Activated naive CD4-positive, alpha-beta T cell treated with anti-CD3 and anti-CD28 coated beads, Interleukin-2, amount 50 U/mL, for 24 hours (primary cell): ENCODE measurements around the gene UXT.
A peak's percentile ranks its signal among the peaks of the same experiment; 100 is the strongest.

ENCODE experiments used
- H3K27ac Mint-ChIP-seq: one replicate; pipeline ENCODE4 v1.8.0; 2021; ENCODE audit warnings: mild to moderate bottlenecking, mixed read lengths
- H3K27me3 Mint-ChIP-seq: one replicate; pipeline ENCODE4 v1.8.0; 2021; ENCODE audit warnings: mixed read lengths
- H3K36me3 Mint-ChIP-seq: one replicate; pipeline ENCODE4 v1.8.0; 2021; ENCODE audit warnings: mixed read lengths
- H3K4me1 Mint-ChIP-seq: one replicate; pipeline ENCODE4 v1.8.0; 2021; ENCODE audit warnings: mixed read lengths
- H3K4me3 Mint-ChIP-seq: one replicate; pipeline ENCODE4 v1.8.0; 2021; ENCODE audit warnings: mild to moderate bottlenecking, mixed read lengths
- H3K9me3 Mint-ChIP-seq: one replicate; pipeline ENCODE4 v1.8.0; 2021; ENCODE audit warnings: mixed read lengths

UXT gene

DNA sequence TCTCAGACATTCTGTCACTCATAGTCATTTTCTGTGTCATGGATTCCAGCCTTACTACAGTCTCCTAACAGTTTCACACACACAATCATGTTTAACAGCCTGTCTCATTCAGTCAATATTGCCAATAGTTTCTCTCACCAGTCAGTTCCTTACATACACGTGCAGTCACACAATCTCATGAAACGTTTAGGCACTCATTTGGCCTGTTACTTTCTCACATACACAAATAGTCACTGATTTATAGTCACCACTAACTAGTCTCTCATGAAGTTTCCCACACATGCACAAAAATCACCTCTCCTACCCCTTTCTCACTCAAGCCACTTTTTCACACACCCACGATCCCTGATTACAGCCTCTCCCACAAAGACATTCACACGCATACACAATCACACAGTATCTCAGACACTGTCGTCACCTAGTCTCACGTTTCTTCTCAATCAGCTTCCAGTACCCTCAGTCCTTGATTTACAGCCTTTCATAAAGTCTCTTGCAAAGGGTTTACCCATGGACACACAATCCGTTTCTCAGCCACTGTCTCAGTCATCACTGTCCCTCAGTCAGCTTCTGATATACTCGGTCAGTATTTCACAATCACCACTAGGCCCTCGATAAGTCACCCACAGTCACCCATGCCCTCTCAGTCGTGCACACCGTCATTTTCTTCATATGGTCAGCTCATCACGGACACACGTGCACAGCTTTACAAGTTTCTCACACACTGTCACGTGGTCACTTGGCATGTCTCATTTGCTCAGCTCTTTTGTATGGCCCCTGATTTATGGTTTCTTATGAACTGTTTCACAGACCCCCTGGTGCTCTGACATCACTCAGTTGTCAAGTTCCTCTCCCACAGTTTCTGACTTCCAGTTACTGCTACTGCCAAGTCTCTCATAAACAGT, 25.0 kb downstream of the UXT start:
- Mint-ChIP-seq H3K27ac (no peak overlapping the region), H3K4me1 (peaks cover 33% of the 10 kb centered on the region), H3K27me3 (no peaks in the 10 kb centered on the region), H3K9me3 (no peaks in the 10 kb centered on the region), H3K4me3 (no peak overlapping the region), H3K36me3 (peaks cover 5% of the 10 kb centered on the region)

DNA sequence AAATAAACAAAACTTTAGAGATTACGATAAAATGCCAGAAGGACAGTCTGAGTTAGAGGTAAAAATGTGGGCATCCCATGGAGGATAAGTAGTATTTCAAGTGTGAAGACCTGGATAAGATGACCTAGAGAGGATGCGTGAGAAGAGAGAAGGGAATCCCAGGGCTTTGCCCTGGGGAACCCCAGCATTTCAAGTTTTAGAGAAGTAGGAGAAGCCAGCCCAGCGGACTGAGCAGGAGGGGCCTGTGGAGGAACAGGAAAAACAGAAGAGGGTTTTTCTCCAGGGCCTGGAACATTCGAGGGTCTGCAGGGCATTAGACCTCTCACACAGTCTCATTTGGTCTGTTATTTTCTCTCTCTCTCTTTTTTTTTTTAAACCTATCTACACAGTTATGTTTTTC, 26.3 kb downstream of the UXT start:
- Mint-ChIP-seq H3K27ac (no peak overlapping the region), H3K36me3 (no peaks in the 10 kb centered on the region), H3K27me3 (no peaks in the 10 kb centered on the region), H3K4me3 (no peak overlapping the region), H3K9me3 (no peaks in the 10 kb centered on the region), H3K4me1 (peaks cover 28% of the 10 kb centered on the region)

- Mint-ChIP-seq H3K9me3 (no peaks in the 10 kb centered on the region), H3K27ac (no peak overlapping the region), H3K4me3 (no peak overlapping the region), H3K27me3 (no peaks in the 10 kb centered on the region), H3K4me1 (peaks cover 23% of the 10 kb centered on the region), H3K36me3 (no peaks in the 10 kb centered on the region)
These were observed 27.3 kb downstream of the UXT start for GRCh38 chrX:47631676-47632075.

DNA sequence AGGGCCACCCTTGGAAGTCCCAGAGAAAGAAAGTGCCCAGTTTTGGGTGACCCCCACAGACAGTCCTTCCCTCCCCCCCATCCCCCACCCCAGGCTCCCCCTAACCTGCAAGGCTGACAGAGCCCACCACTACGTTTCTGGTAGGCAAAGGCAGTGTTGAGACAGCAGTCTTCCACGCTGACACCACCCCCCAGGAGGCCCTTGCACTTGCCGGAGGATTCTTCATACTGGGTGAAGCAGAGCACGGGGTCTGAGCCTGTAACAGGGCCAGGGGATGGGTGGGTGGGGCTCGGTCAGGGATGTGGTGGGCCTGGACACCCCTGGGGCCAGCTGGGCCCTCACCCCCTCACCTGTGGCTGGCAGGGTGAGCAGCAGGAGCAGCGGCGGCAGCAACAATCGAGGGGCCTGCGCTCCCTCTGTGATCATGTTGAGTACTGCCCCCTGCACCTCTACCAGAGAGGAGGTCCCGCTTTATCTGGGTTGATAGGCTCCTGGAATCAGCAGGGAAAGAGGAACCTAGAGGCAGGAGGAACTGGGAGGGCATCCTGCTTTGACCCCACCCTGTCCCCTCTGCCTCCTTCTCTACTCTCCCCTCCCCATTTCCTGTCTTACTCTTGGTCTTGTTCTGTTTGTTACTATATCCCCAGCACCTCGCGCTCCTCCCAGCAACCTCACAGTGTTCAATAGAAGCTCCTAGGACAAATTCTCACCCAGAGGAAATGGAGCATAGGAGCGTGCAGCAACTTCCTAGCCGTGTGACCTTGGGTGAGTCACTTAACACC, 29.4 kb downstream of the UXT start, which contains the start of gene CFP:
CFP (minus strand) TSS at position 512 of the 782 bp plus-strand sequence; CDS start at position 426, 86 bp downstream.
- Mint-ChIP-seq H3K4me1 (peaks cover 27% of the 10 kb centered on the region), H3K4me3 (peak within 1 kb of the TSS; percentile 82), H3K36me3 (no peaks in the 10 kb centered on the region), H3K9me3 (no peaks in the 10 kb centered on the region), H3K27ac (peak within 1 kb of the TSS; percentile 92), H3K27me3 (no peaks in the 10 kb centered on the region)

DNA sequence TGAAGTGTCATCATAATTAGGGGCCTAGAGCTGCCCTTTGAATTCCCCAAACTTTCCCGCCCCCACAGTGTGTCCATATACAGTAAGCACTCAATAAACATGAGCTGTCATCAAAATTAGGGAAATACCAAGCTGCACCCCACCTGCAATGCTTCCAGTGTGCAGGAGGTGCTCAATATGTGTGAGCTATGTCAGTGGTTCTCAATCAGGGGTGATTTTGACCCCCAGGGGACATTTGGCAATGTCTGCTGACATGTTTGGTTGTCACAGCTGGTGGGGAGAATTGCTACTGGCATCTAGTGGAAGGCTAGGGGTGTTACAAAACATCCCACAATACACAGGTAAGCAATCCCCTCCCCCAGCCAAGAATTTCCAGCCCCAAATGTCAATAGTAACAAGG, 30.0 kb downstream of the UXT start:
- Mint-ChIP-seq H3K36me3 (no peaks in the 10 kb centered on the region), H3K9me3 (no peaks in the 10 kb centered on the region), H3K4me1 (peaks cover 30% of the 10 kb centered on the region), H3K27ac (peak overlapping the region; percentile 92), H3K27me3 (no peaks in the 10 kb centered on the region), H3K4me3 (peak overlapping the region; percentile 79)

DNA sequence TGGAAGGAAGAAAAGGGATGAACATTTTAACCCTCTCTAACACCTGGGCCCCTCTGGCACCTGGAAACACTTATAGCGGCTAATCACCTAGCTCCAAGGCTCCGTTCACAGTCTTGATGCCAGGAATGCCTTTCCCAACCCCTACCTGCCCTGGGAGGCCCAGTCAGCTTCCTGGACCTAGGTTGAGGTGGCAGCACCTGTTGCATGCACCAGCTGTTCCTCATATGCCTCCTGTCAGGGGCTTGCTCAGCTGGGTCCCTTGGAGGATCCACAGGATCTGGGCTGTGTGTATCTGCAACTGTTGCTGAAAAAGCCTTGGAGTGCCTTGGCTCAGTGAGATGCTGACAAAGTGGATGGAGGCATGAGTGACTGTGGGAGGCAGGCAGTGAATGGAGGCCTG, 33.6 kb downstream of the UXT start:
- H3K27me3 Mint-ChIP-seq: no peaks in the 10 kb centered on the region
- peaks cover 33% of the 10 kb centered on the region for H3K4me1 Mint-ChIP-seq
- no peak overlapping the region for H3K27ac Mint-ChIP-seq
- H3K36me3 Mint-ChIP-seq: no peaks in the 10 kb centered on the region
- no peaks in the 10 kb centered on the region for H3K9me3 Mint-ChIP-seq
- H3K4me3 Mint-ChIP-seq: no peak overlapping the region

DNA sequence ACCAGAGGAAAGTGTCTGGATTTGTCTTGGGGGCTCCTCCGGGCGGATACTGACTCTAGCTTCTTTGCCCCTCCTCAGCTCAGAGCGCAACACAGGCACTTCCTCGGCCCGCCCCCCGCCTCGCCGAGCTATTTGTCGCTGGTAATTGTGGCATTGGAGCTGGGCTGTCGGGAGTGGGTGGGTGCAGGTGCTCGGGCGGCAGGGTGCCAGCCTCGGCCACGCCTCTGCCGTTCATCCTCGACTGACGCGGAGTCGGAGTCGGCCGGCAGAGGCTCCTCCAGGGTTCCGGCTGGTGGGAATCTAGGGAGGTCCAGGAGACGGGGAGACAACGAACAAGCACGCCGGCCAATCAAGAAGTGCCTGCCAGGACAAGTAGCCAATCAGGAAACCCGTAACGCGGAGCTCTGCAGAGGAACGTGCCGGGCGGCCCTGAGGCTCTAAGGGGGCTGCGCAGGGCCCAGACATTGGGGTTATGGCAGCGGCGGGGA, 35.4 kb downstream of the UXT start:
- no peaks in the 10 kb centered on the region for H3K27me3 Mint-ChIP-seq
- H3K27ac Mint-ChIP-seq: no peak overlapping the region
- H3K36me3 Mint-ChIP-seq: no peaks in the 10 kb centered on the region
- H3K4me3 Mint-ChIP-seq: peak overlapping the region; percentile 87
- H3K4me1 Mint-ChIP-seq: peaks cover 26% of the 10 kb centered on the region
- no peaks in the 10 kb centered on the region for H3K9me3 Mint-ChIP-seq

GRCh38 chrX:47621851-47622250, 37.1 kb downstream of the UXT start:
- no peak overlapping the region for H3K4me3 Mint-ChIP-seq
- peaks cover 26% of the 10 kb centered on the region for H3K4me1 Mint-ChIP-seq
- no peaks in the 10 kb centered on the region for H3K9me3 Mint-ChIP-seq
- H3K27ac Mint-ChIP-seq: no peak overlapping the region
- H3K27me3 Mint-ChIP-seq: no peaks in the 10 kb centered on the region
- no peaks in the 10 kb centered on the region for H3K36me3 Mint-ChIP-seq

- Mint-ChIP-seq H3K9me3 (no peaks in the 10 kb centered on the region), H3K27me3 (no peaks in the 10 kb centered on the region), H3K27ac (no peak overlapping the region)
These were observed 38.7 kb downstream of the UXT start for GRCh38 chrX:47620303-47620685.

GRCh38 chrX:47619486-47620302, 39.3 kb downstream of the UXT start, which contains the start of gene SYN1:
Gene SYN1 (minus strand): TSS chrX:47619857. CDS start chrX:47619728, 129 bp downstream.
- peak within 1 kb of the TSS; percentile 52 for H3K4me3 Mint-ChIP-seq
- no peaks in the 10 kb centered on the region for H3K36me3 Mint-ChIP-seq
- peaks cover 23% of the 10 kb centered on the region for H3K4me1 Mint-ChIP-seq
- no peak within 1 kb of the TSS for H3K27ac Mint-ChIP-seq
- no peaks in the 10 kb centered on the region for H3K27me3 Mint-ChIP-seq
- H3K9me3 Mint-ChIP-seq: no peaks in the 10 kb centered on the region

More at GRCh38 chrX:47620303-47620685, 38.7 kb downstream of the UXT start:
- Mint-ChIP-seq H3K36me3 (no peaks in the 10 kb centered on the region), H3K4me1 (peaks cover 26% of the 10 kb centered on the region), H3K4me3 (peak overlapping the region; percentile 44)

- Mint-ChIP-seq H3K4me1 (peaks cover 20% of the 10 kb centered on the region), H3K27ac (no peak overlapping the region), H3K9me3 (no peaks in the 10 kb centered on the region), H3K27me3 (no peaks in the 10 kb centered on the region), H3K4me3 (peak overlapping the region; percentile 52), H3K36me3 (no peaks in the 10 kb centered on the region)
These were observed 40.0 kb downstream of the UXT start for GRCh38 chrX:47618923-47619485.

- Mint-ChIP-seq H3K9me3 (no peaks in the 10 kb centered on the region), H3K27ac (no peak overlapping the region), H3K4me3 (no peak overlapping the region), H3K36me3 (no peaks in the 10 kb centered on the region), H3K4me1 (peaks cover 5% of the 10 kb centered on the region), H3K27me3 (no peaks in the 10 kb centered on the region)
These were observed 44.4 kb downstream of the UXT start for GRCh38 chrX:47614618-47615017.

GRCh38 chrX:47613082-47613481, 45.9 kb downstream of the UXT start:
- Mint-ChIP-seq H3K36me3 (no peaks in the 10 kb centered on the region), H3K4me3 (no peak overlapping the region), H3K27ac (no peak overlapping the region)

DNA sequence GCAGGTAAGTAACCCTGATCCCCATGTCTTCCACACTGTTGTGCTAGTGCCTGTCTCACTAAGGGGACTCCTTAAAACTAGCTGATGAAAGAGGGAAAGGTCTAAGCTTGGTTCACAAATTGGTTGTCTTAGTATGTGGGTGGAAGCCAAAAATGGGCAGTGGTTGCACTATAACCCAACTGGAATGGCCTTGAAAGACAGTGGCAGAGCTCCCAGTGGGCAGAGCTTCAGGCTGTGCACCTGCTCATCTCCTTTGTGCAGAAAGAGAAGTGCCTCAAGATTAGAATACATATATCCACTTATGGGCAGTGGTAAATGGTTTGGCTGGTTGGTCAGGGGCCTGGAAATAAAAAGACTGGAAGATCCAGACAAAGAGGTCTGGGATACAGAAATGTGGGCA, 46.6 kb downstream of the UXT start:
- no peaks in the 10 kb centered on the region for H3K9me3 Mint-ChIP-seq
- no peaks in the 10 kb centered on the region for H3K4me1 Mint-ChIP-seq
- H3K27me3 Mint-ChIP-seq: no peaks in the 10 kb centered on the region
- no peak overlapping the region for H3K4me3 Mint-ChIP-seq
- H3K36me3 Mint-ChIP-seq: no peaks in the 10 kb centered on the region
- H3K27ac Mint-ChIP-seq: no peak overlapping the region

More at GRCh38 chrX:47613082-47613481, 45.9 kb downstream of the UXT start:
- H3K4me1 Mint-ChIP-seq: no peaks in the 10 kb centered on the region
- H3K27me3 Mint-ChIP-seq: no peaks in the 10 kb centered on the region
- H3K9me3 Mint-ChIP-seq: no peaks in the 10 kb centered on the region

- H3K4me1 Mint-ChIP-seq: no peaks in the 10 kb centered on the region
- H3K27me3 Mint-ChIP-seq: no peaks in the 10 kb centered on the region
- H3K36me3 Mint-ChIP-seq: no peaks in the 10 kb centered on the region
- no peaks in the 10 kb centered on the region for H3K9me3 Mint-ChIP-seq
- no peak overlapping the region for H3K27ac Mint-ChIP-seq
- H3K4me3 Mint-ChIP-seq: no peak overlapping the region
These were observed 47.1 kb downstream of the UXT start for GRCh38 chrX:47611926-47612325.
